Endodermal cell (in vitro differentiated cells): ENCODE results near the gene SLC39A9. TPM values are rescaled to one million over a fixed set of nuclear protein-coding genes. Genes with fewer than 3 reads are reported as not detected.

Experiments
- DNase-seq: peaks from one replicate; pipeline ENCODE4 v3.0.0-alpha.2; 2017
- H3K27ac ChIP-seq: 2 replicates; pipeline ENCODE4 v1.5.1; 2013; ENCODE audit warnings: mild to moderate bottlenecking, low read depth, low read length, moderate library complexity
- H3K27me3 ChIP-seq: 2 replicates; pipeline ENCODE4 v1.6.1; 2013; ENCODE audit warnings: mild to moderate bottlenecking, low read length, moderate library complexity; ENCODE audit not compliant: insufficient read depth, control insufficient read depth, poor library complexity, severe bottlenecking
- H3K36me3 ChIP-seq: 2 replicates; pipeline ENCODE4 v1.7.0; 2013; ENCODE audit warnings: mild to moderate bottlenecking, low read length, moderate library complexity; ENCODE audit not compliant: control insufficient read depth, insufficient read depth
- H3K4me1 ChIP-seq: one replicate; pipeline ENCODE4 v1.7.0; 2013; ENCODE audit warnings: low read length; ENCODE audit not compliant: control insufficient read depth, insufficient read depth
- H3K4me3 ChIP-seq: 2 replicates; pipeline ENCODE4 v1.5.1; 2013; ENCODE audit warnings: mild to moderate bottlenecking, low read length, moderate library complexity
- H3K9ac ChIP-seq: 2 replicates; pipeline ENCODE4 v1.6.1; 2013; ENCODE audit warnings: mild to moderate bottlenecking, low read length, moderate library complexity; ENCODE audit not compliant: poor library complexity, severe bottlenecking; ENCODE audit errors: extremely low read depth
- H3K9me3 ChIP-seq: 2 replicates; pipeline ENCODE4 v1.6.1; 2013; ENCODE audit warnings: mild to moderate bottlenecking, low read length, moderate library complexity; ENCODE audit not compliant: control insufficient read depth
- H3K27ac Mint-ChIP-seq: 2 replicates; pipeline ENCODE4 v1.8.0; 2020; ENCODE audit warnings: mixed read lengths
- H3K27me3 Mint-ChIP-seq: 2 replicates; pipeline ENCODE4 v1.8.0; 2021; ENCODE audit warnings: mild to moderate bottlenecking, mixed read lengths; ENCODE audit not compliant: insufficient read depth
- H3K36me3 Mint-ChIP-seq: 2 replicates; pipeline ENCODE4 v1.8.0; 2020; ENCODE audit warnings: low read depth, mixed read lengths
- H3K4me1 Mint-ChIP-seq: 2 replicates; pipeline ENCODE4 v1.8.0; 2020; ENCODE audit warnings: mixed read lengths
- H3K4me3 Mint-ChIP-seq: 2 replicates; pipeline ENCODE4 v1.8.0; 2020; ENCODE audit warnings: mild to moderate bottlenecking, moderate library complexity, mixed read lengths
- H3K9me3 Mint-ChIP-seq: 2 replicates; pipeline ENCODE4 v1.8.0; 2020; ENCODE audit warnings: mild to moderate bottlenecking, mixed read lengths
- CTCF ChIP-seq: fragments of 200-600 bp; sonication (generic); conservative IDR thresholded peaks from 2 replicates; pipeline ENCODE4 v1.5.0; 2021; ENCODE audit warnings: antibody characterized with exemption, mild to moderate bottlenecking
- WGBS, 2 experiments: methylation state at CpG; one replicate each; pipeline versions ENCODE4 v1.1.5 to v1.1.7; 2013; ENCODE audit warnings: missing lambda C conversion rate in 2 of 2, mixed read lengths in 1 of 2; ENCODE audit not compliant: insufficient coverage in 1 of 2, insufficient read length in 1 of 2; 5-methylcytosine and 5-hydroxymethylcytosine counted together
- total RNA-seq, 2 donors: library from RNA; stranded (reverse); fragmentation: NEBNext Ultra II Directional in 1 of 2; extraction: Animal tissue kit (Norgen Biotek cat#: 25700) in 1 of 2; gene quantifications; 2 replicates in 1 of 2; 3 replicates in 1 of 2; pipeline ENCODE4 v1.2.1, GENCODE V29; 2021

SLC39A9 gene
- total RNA-seq, 2 donors from 2014 or later, result 40.8 to 53.8 TPM

- Mint-ChIP-seq H3K27me3 (no peaks in the 10 kb centered on the region), H3K27ac (no peak overlapping the region), H3K36me3 (peaks cover 44% of the 10 kb centered on the region), H3K4me3 (no peak overlapping the region), H3K9me3 (no peaks in the 10 kb centered on the region), H3K4me1 (no peaks in the 10 kb centered on the region)
- no peak overlapping the region for H3K27ac ChIP-seq
- no peaks in the 10 kb centered on the region for H3K4me1 ChIP-seq
- H3K4me3 ChIP-seq, result no peak overlapping the region
- no peak for TF ChIP-seq CTCF
- no peaks in the 10 kb centered on the region for H3K9me3 ChIP-seq
- no peak for DNase-seq
- H3K27me3 ChIP-seq, result no peaks in the 10 kb centered on the region
- H3K36me3 ChIP-seq, result peaks cover 26% of the 10 kb centered on the region
- H3K9ac ChIP-seq, result no peak overlapping the region
These were observed 31.2 kb downstream of the SLC39A9 start for GRCh38 chr14:69429643-69430042.

- Mint-ChIP-seq H3K4me3 (no peak overlapping the region), H3K36me3 (peaks cover 39% of the 10 kb centered on the region), H3K9me3 (no peaks in the 10 kb centered on the region), H3K4me1 (no peaks in the 10 kb centered on the region), H3K27ac (no peak overlapping the region), H3K27me3 (no peaks in the 10 kb centered on the region)
- 100% methylated on average over 1 of the region's 1 CpG for WGBS, 2 experiments
- H3K4me3 ChIP-seq, result no peak overlapping the region
- peaks cover 19% of the 10 kb centered on the region for H3K36me3 ChIP-seq
- no peaks in the 10 kb centered on the region for H3K9me3 ChIP-seq
- H3K27ac ChIP-seq, result no peak overlapping the region
- no peaks in the 10 kb centered on the region for H3K27me3 ChIP-seq
- no peak for DNase-seq
- no peak overlapping the region for H3K9ac ChIP-seq
- no peaks in the 10 kb centered on the region for H3K4me1 ChIP-seq
- TF ChIP-seq CTCF, result no peak
These were observed 31.9 kb downstream of the SLC39A9 start for GRCh38 chr14:69430306-69430939.

- H3K9me3 Mint-ChIP-seq, result no peaks in the 10 kb centered on the region
- 93 to 100% methylated on average over 1 to 2 of the region's 2 CpGs for WGBS, 2 experiments
- H3K4me1 ChIP-seq, result no peaks in the 10 kb centered on the region
These were observed 33.9 kb downstream of the SLC39A9 start for GRCh38 chr14:69432364-69432763.

More at GRCh38 chr14:69432364-69432763, 33.9 kb downstream of the SLC39A9 start:
- H3K4me1 Mint-ChIP-seq, result no peaks in the 10 kb centered on the region
- H3K27me3 Mint-ChIP-seq, result no peaks in the 10 kb centered on the region
- H3K36me3 Mint-ChIP-seq, result peaks cover 27% of the 10 kb centered on the region
- DNase-seq, result no peak
- Histone ChIP-seq H3K9me3 (no peaks in the 10 kb centered on the region), H3K27ac (no peak overlapping the region), H3K4me3 (no peak overlapping the region), H3K27me3 (no peaks in the 10 kb centered on the region), H3K36me3 (peaks cover 5% of the 10 kb centered on the region), H3K9ac (no peak overlapping the region)
- TF ChIP-seq CTCF, result no peak
- H3K27ac Mint-ChIP-seq, result no peak overlapping the region
- H3K4me3 Mint-ChIP-seq, result no peak overlapping the region
